Transverse colon (tissue), 4 donors: ENCODE measurements around the gene TBCA.

Source experiments
- POLR2AphosphoS5 ChIP-seq, 3 donors: sonication (generic); formaldehyde crosslinking; IDR thresholded peaks; one replicate each; pipeline ENCODE4 v1.6.1; 2016; ENCODE audit warnings: antibody characterized with exemption in 3 of 3
- TF ChIP-seq, protein P1 (sequence below), 5 experiments: fragments of 200-600 bp in 3 of 5; fragments of 450-650 bp in 2 of 5; sonication (generic) in 3 of 5; IDR thresholded peaks; 1 replicate in 2 of 5; 2 replicates in 3 of 5; pipeline ENCODE4 v1.5.1; 2016 to 2017; ENCODE audit warnings: antibody characterized with exemption in 5 of 5, inconsistent platforms in 3 of 5, mild to moderate bottlenecking in 2 of 5, moderate library complexity in 1 of 5

DNA sequence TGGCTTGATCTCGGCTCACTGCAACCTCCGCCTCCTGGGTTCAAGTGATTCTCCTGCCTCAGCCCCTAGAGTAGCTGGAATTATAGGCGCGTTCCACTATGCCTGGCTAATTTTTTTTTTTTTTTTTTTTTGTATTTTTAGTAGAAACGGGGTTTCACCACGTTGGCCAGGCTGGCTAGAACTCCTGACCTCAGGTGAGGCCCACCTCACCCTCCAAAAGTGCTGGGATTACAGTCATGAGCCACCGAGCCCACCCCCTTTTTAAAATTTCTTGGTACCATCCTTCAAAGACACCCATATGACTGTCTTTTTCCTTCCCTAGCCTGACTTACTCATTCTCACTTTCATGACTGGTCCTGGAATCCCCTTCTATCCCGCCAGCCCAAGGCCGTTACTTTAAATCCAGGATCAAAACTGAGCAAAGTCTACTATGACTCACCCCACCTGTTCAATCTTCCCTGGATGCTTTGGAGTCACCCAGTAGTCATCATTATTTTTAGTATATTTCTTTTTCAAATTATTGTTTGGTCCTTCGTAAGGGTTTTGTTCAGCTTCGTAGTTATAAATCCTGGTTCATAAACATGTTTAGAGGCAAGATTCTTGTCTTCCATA, 1.2 kb upstream of the TBCA start:
- TF ChIP-seq POLR2AphosphoS5 (IDR thresholded peaks at IDR 0.05), result no peak
- TF ChIP-seq, protein P1, sequence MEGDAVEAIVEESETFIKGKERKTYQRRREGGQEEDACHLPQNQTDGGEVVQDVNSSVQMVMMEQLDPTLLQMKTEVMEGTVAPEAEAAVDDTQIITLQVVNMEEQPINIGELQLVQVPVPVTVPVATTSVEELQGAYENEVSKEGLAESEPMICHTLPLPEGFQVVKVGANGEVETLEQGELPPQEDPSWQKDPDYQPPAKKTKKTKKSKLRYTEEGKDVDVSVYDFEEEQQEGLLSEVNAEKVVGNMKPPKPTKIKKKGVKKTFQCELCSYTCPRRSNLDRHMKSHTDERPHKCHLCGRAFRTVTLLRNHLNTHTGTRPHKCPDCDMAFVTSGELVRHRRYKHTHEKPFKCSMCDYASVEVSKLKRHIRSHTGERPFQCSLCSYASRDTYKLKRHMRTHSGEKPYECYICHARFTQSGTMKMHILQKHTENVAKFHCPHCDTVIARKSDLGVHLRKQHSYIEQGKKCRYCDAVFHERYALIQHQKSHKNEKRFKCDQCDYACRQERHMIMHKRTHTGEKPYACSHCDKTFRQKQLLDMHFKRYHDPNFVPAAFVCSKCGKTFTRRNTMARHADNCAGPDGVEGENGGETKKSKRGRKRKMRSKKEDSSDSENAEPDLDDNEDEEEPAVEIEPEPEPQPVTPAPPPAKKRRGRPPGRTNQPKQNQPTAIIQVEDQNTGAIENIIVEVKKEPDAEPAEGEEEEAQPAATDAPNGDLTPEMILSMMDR (IDR thresholded peaks at IDR 0.05), result no peak
